K562 (cell line): Measurements from ENCODE around the gene CUTA. TPM values are rescaled to one million over a fixed set of nuclear protein-coding genes. Genes with fewer than 3 reads are reported as not detected.

Source experiments
- ARHGAP35 ChIP-seq: fragments of 450-650 bp; IDR thresholded peaks from 2 replicates; pipeline ENCODE4 v1.6.1; 2018; ENCODE audit not compliant: partially characterized antibody
- BACH1 ChIP-seq: fragments of 200-800 bp; sonication (Bioruptor generic); IDR thresholded peaks from 2 replicates; pipeline ENCODE4 v1.6.1; 2016; ENCODE audit warnings: missing genetic modification characterization, missing compliant biosample characterization
- CCAR2 ChIP-seq: fragments of 200-400 bp; formaldehyde crosslinking; IDR thresholded peaks from 2 replicates; pipeline ENCODE4 v1.6.1; 2017; ENCODE audit warnings: mild to moderate bottlenecking, low read depth, low read length
- CEBPG ChIP-seq, 3 experiments: fragments of 200-800 bp in 1 of 3; sonication (Bioruptor generic) in 1 of 3; sonication (generic) in 1 of 3; formaldehyde crosslinking in 1 of 3; IDR thresholded peaks in 2 of 3; conservative IDR thresholded peaks in 1 of 3; 2 replicates each; pipeline versions ENCODE4 v1.6.1 to v1.8.0; 2016 to 2022; ENCODE audit warnings: missing compliant biosample characterization in 2 of 3, missing genetic modification characterization in 2 of 3, mild to moderate bottlenecking in 1 of 3, missing genetic modification reagents in 1 of 3
- ETV6 ChIP-seq, 3 experiments: fragments of 150-350 bp in 1 of 3; sonication (generic) in 1 of 3; formaldehyde crosslinking in 1 of 3; IDR thresholded peaks; 2 replicates each; pipeline versions ENCODE4 v1.6.1 to v1.8.0; 2014 to 2022; ENCODE audit warnings: borderline replicate concordance in 2 of 3, low read depth in 2 of 3, antibody characterized with exemption in 1 of 3, low read length in 1 of 3, mild to moderate bottlenecking in 1 of 3, missing genetic modification reagents in 1 of 3
- FOXM1 ChIP-seq, 2 experiments: fragments of 450-650 bp in 1 of 2; sonication (generic) in 1 of 2; formaldehyde crosslinking in 1 of 2; IDR thresholded peaks; 2 replicates each; pipeline versions ENCODE4 v1.6.1 to v1.9.0; 2017 to 2022; ENCODE audit warnings: low read depth in 2 of 2, mild to moderate bottlenecking in 2 of 2, missing genetic modification reagents in 1 of 2, moderate library complexity in 1 of 2
- GATAD2B ChIP-seq: fragments of 450-650 bp; IDR thresholded peaks from 2 replicates; pipeline ENCODE4 v1.6.1; 2017; ENCODE audit warnings: mild to moderate bottlenecking, borderline replicate concordance
- NFRKB ChIP-seq: fragments of 450-650 bp; IDR thresholded peaks from 2 replicates; pipeline ENCODE4 v1.6.1; 2016; ENCODE audit warnings: low read depth
- PHF21A ChIP-seq: fragments of 450-650 bp; IDR thresholded peaks from 2 replicates; pipeline ENCODE4 v1.6.1; 2017; ENCODE audit warnings: low read depth, borderline replicate concordance
- RFX5 ChIP-seq: IDR thresholded peaks from 2 replicates; pipeline ENCODE4 v1.6.1; 2011; ENCODE audit warnings: low read depth, mild to moderate bottlenecking, improper control_type of control experiment, low read length
- SIN3A ChIP-seq, 2 experiments: fragments of 150-350 bp in 1 of 2; IDR thresholded peaks; 2 replicates each; pipeline ENCODE4 v1.6.1; 2011 to 2016; ENCODE audit warnings: borderline replicate concordance in 2 of 2, low read depth in 2 of 2, low read length in 2 of 2, mild to moderate bottlenecking in 2 of 2, moderate library complexity in 2 of 2; ENCODE audit not compliant: control insufficient read depth in 1 of 2
- SMARCE1 ChIP-seq: fragments of 450-650 bp; IDR thresholded peaks from 2 replicates; pipeline ENCODE4 v1.7.1; 2016; ENCODE audit warnings: mild to moderate bottlenecking
- STAT5B ChIP-seq: fragments of 250-450 bp; sonication (Bioruptor Pico); IDR thresholded peaks from 2 replicates; pipeline ENCODE4 v1.8.0; 2021; ENCODE audit warnings: mild to moderate bottlenecking, inconsistent platforms
- ZBTB17 ChIP-seq: fragments of 450-650 bp; formaldehyde crosslinking; IDR thresholded peaks from 2 replicates; pipeline ENCODE4 v1.4.0; 2020; ENCODE audit warnings: mild to moderate bottlenecking
- ZNF174 ChIP-seq: fragments of 250-450 bp; sonication (Bioruptor Pico); IDR thresholded peaks from 2 replicates; pipeline ENCODE4 v1.4.0; 2020; ENCODE audit warnings: mild to moderate bottlenecking
- ZNF324 ChIP-seq: fragments of 250-450 bp; sonication (Bioruptor Pico); IDR thresholded peaks from 2 replicates; pipeline ENCODE4 v1.4.0; 2020; ENCODE audit warnings: mild to moderate bottlenecking
- ZNF445 ChIP-seq: fragments of 250-450 bp; sonication (Bioruptor Pico); IDR thresholded peaks from 2 replicates; pipeline ENCODE4 v1.4.0; 2020; ENCODE audit warnings: low read depth, mild to moderate bottlenecking, moderate library complexity
- polyA plus RNA-seq, 8 experiments: library from polyadenylated mRNA; depleted of rRNA in 4 of 8; stranded (reverse) in 5 of 8; unstranded in 3 of 8; fragments of >200 nt; fragmentation: Nextera tagmentation in 2 of 8; fragmentation: Illumina TruSeq in 1 of 8; extraction: Ambion mirVana in 2 of 8; extraction: Trizol in 1 of 8; gene quantifications; 2 replicates each; pipeline versions ENCODE4 v1.2.1 to v1.2.3, GENCODE V29; 2011 to 2014; ENCODE audit warnings: inconsistent platforms in 1 of 8, missing spikeins in 1 of 8
- total RNA-seq, 7 experiments: library from RNA; depleted of rRNA in 6 of 7; stranded (reverse); fragments of >200 nt in 6 of 7; fragmentation: Illumina TruSeq in 2 of 7; extraction: Trizol in 2 of 7; gene quantifications; 2 replicates each; pipeline versions ENCODE4 v1.2.1 to v1.2.3, GENCODE V29; 2011 to 2021; ENCODE audit warnings: low replicate concordance in 1 of 7
- TF ChIP-seq, protein P1 (sequence below): IDR thresholded peaks from 2 replicates; pipeline ENCODE4 v1.6.1; 2012; ENCODE audit warnings: low read depth, low read length, improper control_type of control experiment, borderline replicate concordance
- TF ChIP-seq, protein P2 (sequence below): IDR thresholded peaks from 3 replicates; pipeline ENCODE4 v1.6.1; 2011; ENCODE audit warnings: borderline replicate concordance, mild to moderate bottlenecking; ENCODE audit not compliant: insufficient read length, insufficient read depth
- TF ChIP-seq, protein P3 (sequence below): sonication (generic); formaldehyde crosslinking; IDR thresholded peaks from 2 replicates; pipeline ENCODE4 v1.8.0; 2022; ENCODE audit warnings: mild to moderate bottlenecking, missing genetic modification reagents
- TF ChIP-seq, protein P4 (sequence below): sonication (generic); formaldehyde crosslinking; IDR thresholded peaks from 2 replicates; pipeline ENCODE4 v1.8.1; 2022; ENCODE audit warnings: missing genetic modification reagents

Gene CUTA
- total and polyA plus RNA-seq, 9 of the 15 experiments (the other 6 are each of a cell fraction or from before 2014, with no cell fraction given) = 166 to 682 (median 310) TPM

DNA sequence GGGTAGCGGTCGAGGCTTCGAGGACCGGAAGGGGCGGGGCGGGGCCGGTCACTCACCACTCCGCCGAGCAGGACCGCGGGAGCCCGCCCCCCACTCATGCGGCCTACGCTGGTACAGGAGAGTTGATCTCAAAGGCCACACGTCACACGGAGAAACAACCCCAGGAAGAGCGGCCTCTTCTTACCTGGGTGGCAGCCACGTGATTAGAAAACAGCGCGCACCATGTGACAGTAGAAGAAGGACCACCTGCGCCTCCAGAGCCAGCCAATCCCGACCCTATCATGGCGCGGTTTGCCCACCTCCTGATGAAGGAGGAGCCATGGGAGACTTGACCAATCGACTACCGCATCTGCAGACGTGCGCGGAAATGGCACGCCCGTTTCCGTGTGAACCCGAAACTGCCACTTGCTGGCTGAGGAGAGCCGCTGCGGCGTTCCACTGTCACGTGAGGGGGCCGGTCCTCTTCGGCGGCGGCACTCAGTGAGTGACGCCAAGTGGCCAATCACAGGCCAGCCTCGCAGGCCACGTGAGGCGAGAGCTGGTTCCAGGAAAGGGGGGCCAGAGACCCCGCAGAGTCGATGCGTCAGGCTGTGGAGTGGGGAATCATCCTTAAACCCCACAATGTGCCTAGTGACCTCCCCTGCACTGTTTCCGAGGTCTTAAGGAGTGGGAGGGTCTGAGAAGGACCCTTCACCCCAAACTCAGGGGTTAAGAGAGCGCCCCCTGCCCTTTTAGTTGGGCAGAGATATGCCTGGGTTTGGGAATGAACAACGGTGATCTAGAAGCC, at the start of gene CUTA (continued):
- TF ChIP-seq, protein P1, sequence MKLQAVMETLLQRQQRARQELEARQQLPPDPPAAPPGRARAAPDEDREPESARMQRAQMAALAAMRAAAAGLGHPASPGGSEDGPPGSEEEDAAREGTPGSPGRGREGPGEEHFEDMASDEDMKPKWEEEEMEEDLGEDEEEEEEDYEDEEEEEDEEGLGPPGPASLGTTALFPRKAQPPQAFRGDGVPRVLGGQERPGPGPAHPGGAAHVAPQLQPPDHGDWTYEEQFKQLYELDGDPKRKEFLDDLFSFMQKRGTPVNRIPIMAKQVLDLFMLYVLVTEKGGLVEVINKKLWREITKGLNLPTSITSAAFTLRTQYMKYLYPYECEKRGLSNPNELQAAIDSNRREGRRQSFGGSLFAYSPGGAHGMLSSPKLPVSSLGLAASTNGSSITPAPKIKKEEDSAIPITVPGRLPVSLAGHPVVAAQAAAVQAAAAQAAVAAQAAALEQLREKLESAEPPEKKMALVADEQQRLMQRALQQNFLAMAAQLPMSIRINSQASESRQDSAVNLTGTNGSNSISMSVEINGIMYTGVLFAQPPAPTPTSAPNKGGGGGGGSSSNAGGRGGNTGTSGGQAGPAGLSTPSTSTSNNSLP = no peak
- no peak for TF ChIP-seq ZNF174 (CRISPR knock-in tag)
- TF ChIP-seq, protein P2, sequence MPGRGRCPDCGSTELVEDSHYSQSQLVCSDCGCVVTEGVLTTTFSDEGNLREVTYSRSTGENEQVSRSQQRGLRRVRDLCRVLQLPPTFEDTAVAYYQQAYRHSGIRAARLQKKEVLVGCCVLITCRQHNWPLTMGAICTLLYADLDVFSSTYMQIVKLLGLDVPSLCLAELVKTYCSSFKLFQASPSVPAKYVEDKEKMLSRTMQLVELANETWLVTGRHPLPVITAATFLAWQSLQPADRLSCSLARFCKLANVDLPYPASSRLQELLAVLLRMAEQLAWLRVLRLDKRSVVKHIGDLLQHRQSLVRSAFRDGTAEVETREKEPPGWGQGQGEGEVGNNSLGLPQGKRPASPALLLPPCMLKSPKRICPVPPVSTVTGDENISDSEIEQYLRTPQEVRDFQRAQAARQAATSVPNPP = no peak
- no peak for TF ChIP-seq BACH1
- TF ChIP-seq ETV6 (IDR thresholded peaks at IDR 0.05; ENCODE audit: borderline replicate concordance in 1 of 2, low read depth in 2 of 2, low read length in 1 of 2) = peak in 1 of 2 experiments; percentile 59; a peak in 1 of 4 replicates
- no peak for TF ChIP-seq ETV6 (CRISPR knock-in tag; IDR thresholded peaks at IDR 0.05; ENCODE audit: borderline replicate concordance)
- TF ChIP-seq STAT5B (CRISPR knock-in tag) = no peak
- peak; percentile 53; the same call in 1 of the 2 replicates for TF ChIP-seq FOXM1 (IDR thresholded peaks at IDR 0.05; ENCODE audit: low read depth)
- no peak for TF ChIP-seq FOXM1 (CRISPR knock-in tag; IDR thresholded peaks at IDR 0.05; ENCODE audit: low read depth)
- no peak for TF ChIP-seq ARHGAP35
- no peak; the same call in 1 of the 2 replicates for TF ChIP-seq NFRKB
- no peak for TF ChIP-seq ZNF324
- TF ChIP-seq RFX5 = 0 out of 2 replicates have a peak, but pooled peaks have one; percentile 49
- TF ChIP-seq, protein P3, sequence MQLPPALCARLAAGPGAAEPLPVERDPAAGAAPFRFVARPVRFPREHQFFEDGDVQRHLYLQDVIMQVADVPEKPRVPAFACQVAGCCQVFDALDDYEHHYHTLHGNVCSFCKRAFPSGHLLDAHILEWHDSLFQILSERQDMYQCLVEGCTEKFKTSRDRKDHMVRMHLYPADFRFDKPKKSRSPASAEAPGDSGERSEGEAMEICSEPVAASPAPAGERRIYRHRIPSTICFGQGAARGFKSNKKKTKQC (CRISPR knock-in tag) = no peak
- peak; percentile 67 for TF ChIP-seq SMARCE1
- peak; percentile 99 for TF ChIP-seq ZBTB17 (CRISPR knock-in tag)
- TF ChIP-seq CEBPG (CRISPR knock-in tag; IDR thresholded peaks at IDR 0.05) = no peak
- TF ChIP-seq CEBPG (tag; conservative IDR thresholded peaks at IDR 0.05 in 1 of 2, IDR thresholded peaks at IDR 0.05 in 1 of 2) = no peak
- TF ChIP-seq PHF21A = no peak
- TF ChIP-seq GATAD2B = no peak; the same call in 1 of the 2 replicates
- peak; percentile 65 to 89; a peak in 2 of 4 replicates for TF ChIP-seq SIN3A (IDR thresholded peaks at IDR 0.05; ENCODE audit: borderline replicate concordance in 2 of 2, control insufficient read depth in 1 of 2, low read depth in 2 of 2, low read length in 2 of 2)
- no peak for TF ChIP-seq CCAR2
- TF ChIP-seq, protein P4, sequence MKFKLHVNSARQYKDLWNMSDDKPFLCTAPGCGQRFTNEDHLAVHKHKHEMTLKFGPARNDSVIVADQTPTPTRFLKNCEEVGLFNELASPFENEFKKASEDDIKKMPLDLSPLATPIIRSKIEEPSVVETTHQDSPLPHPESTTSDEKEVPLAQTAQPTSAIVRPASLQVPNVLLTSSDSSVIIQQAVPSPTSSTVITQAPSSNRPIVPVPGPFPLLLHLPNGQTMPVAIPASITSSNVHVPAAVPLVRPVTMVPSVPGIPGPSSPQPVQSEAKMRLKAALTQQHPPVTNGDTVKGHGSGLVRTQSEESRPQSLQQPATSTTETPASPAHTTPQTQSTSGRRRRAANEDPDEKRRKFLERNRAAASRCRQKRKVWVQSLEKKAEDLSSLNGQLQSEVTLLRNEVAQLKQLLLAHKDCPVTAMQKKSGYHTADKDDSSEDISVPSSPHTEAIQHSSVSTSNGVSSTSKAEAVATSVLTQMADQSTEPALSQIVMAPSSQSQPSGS (CRISPR knock-in tag) = no peak
- TF ChIP-seq ZNF445 (CRISPR knock-in tag) = no peak
